Astrocyte (in vitro differentiated cells and primary cell): ENCODE measurements around the gene SNX15. TPM values are rescaled to one million over a fixed set of nuclear protein-coding genes. Genes with fewer than 3 reads are reported as not detected.

ENCODE experiments used
- DNase-seq: peaks from one replicate; pipeline ENCODE4 v3.0.0-alpha.2; 2010; ENCODE audit warnings: low read depth
- FAIRE-seq: peaks from 2 replicates; lab custom pipeline; 2011; peaks lifted over from hg19 to GRCh38; lab: Jason Lieb, UNC
- H2AFZ ChIP-seq: 2 replicates; pipeline ENCODE4 v1.6.0; 2012; ENCODE audit warnings: low read depth, low read length, inconsistent platforms
- H3K27ac ChIP-seq: 2 replicates; pipeline ENCODE4 v1.5.1; 2011; ENCODE audit warnings: low read depth, low read length, inconsistent platforms
- H3K27me3 ChIP-seq: 2 replicates; pipeline ENCODE4 v1.6.0; 2011; ENCODE audit warnings: low read length, inconsistent platforms; ENCODE audit not compliant: insufficient read depth
- H3K36me3 ChIP-seq: 2 replicates; pipeline ENCODE4 v1.5.1; 2011; ENCODE audit warnings: low read length, inconsistent platforms; ENCODE audit not compliant: insufficient read depth
- H3K4me1 ChIP-seq: 2 replicates; pipeline ENCODE4 v1.5.1; 2011; ENCODE audit warnings: low read length, inconsistent platforms; ENCODE audit not compliant: insufficient read depth
- H3K4me2 ChIP-seq: 2 replicates; pipeline ENCODE4 v1.6.0; 2012; ENCODE audit warnings: low read length, inconsistent platforms
- H3K4me3 ChIP-seq: 2 replicates; pipeline ENCODE4 v1.5.1; 2011; ENCODE audit warnings: low read depth, mild to moderate bottlenecking, low read length, inconsistent platforms; ENCODE audit not compliant: insufficient read depth
- H3K79me2 ChIP-seq: 2 replicates; pipeline ENCODE4 v1.6.0; 2012; ENCODE audit warnings: mild to moderate bottlenecking, low read length, inconsistent platforms; ENCODE audit not compliant: insufficient read depth
- H3K9ac ChIP-seq: 2 replicates; pipeline ENCODE4 v1.6.0; 2012; ENCODE audit warnings: mild to moderate bottlenecking, low read length, inconsistent platforms
- H3K9me3 ChIP-seq: 2 replicates; pipeline ENCODE4 v1.5.1; 2012; ENCODE audit warnings: low read depth, mild to moderate bottlenecking, low read length, inconsistent platforms; ENCODE audit not compliant: insufficient read depth
- H4K20me1 ChIP-seq: 2 replicates; pipeline ENCODE4 v1.6.0; 2012; ENCODE audit warnings: low read length, inconsistent platforms; ENCODE audit not compliant: insufficient read depth
- H3K27ac Mint-ChIP-seq: one replicate; pipeline ENCODE4 v1.8.0; 2021; ENCODE audit warnings: mild to moderate bottlenecking, mixed read lengths; ENCODE audit not compliant: unreplicated experiment
- H3K27me3 Mint-ChIP-seq: one replicate; pipeline ENCODE4 v1.8.0; 2021; ENCODE audit warnings: low read depth, mixed read lengths; ENCODE audit not compliant: unreplicated experiment
- H3K36me3 Mint-ChIP-seq: one replicate; pipeline ENCODE4 v1.8.0; 2021; ENCODE audit warnings: low read depth, mixed read lengths; ENCODE audit not compliant: unreplicated experiment
- H3K4me1 Mint-ChIP-seq: one replicate; pipeline ENCODE4 v1.8.0; 2021; ENCODE audit warnings: low read depth, mixed read lengths; ENCODE audit not compliant: unreplicated experiment
- H3K4me3 Mint-ChIP-seq: one replicate; pipeline ENCODE4 v1.8.0; 2021; ENCODE audit warnings: mild to moderate bottlenecking, moderate library complexity, mixed read lengths; ENCODE audit not compliant: unreplicated experiment
- H3K9me3 Mint-ChIP-seq: one replicate; pipeline ENCODE4 v1.8.0; 2021; ENCODE audit warnings: mild to moderate bottlenecking, mixed read lengths; ENCODE audit not compliant: unreplicated experiment
- CTCF ChIP-seq: IDR thresholded peaks from 2 replicates; pipeline ENCODE4 v1.5.1; 2011; ENCODE audit warnings: low read depth, mild to moderate bottlenecking, inconsistent platforms, low read length, moderate library complexity; ENCODE audit not compliant: insufficient read depth
- EZH2 ChIP-seq: IDR thresholded peaks from 2 replicates; pipeline ENCODE4 v1.6.1; 2012; ENCODE audit warnings: mild to moderate bottlenecking, low read length, inconsistent platforms; ENCODE audit not compliant: insufficient read depth
- total RNA-seq: library from RNA; stranded (reverse); gene quantifications from 2 replicates; pipeline ENCODE4 v1.2.1, GENCODE V29; 2021

SNX15 gene
- total RNA-seq, 1 donor from 2014 or later, result 18.5 TPM

GRCh38 chr11:65059523-65059922 lies 32.3 kb downstream of the SNX15 start:
- no peaks in the 10 kb centered on the region for H4K20me1 ChIP-seq
- TF ChIP-seq EZH2 (no peak), CTCF (no peak)
- Mint-ChIP-seq H3K4me1 (peaks cover 9% of the 10 kb centered on the region), H3K27me3 (peaks cover 34% of the 10 kb centered on the region), H3K9me3 (no peaks in the 10 kb centered on the region), H3K27ac (no peak overlapping the region), H3K36me3 (peaks cover 3% of the 10 kb centered on the region), H3K4me3 (no peak overlapping the region)
- H3K9ac ChIP-seq, result no peak overlapping the region
- no peak overlapping the region for H3K4me2 ChIP-seq
- no peak overlapping the region for H2AFZ ChIP-seq
- no peaks in the 10 kb centered on the region for H3K9me3 ChIP-seq
- no peaks in the 10 kb centered on the region for H3K79me2 ChIP-seq
- H3K4me3 ChIP-seq, result no peak overlapping the region
- H3K36me3 ChIP-seq, result no peaks in the 10 kb centered on the region
- H3K27me3 ChIP-seq, result no peaks in the 10 kb centered on the region
- H3K27ac ChIP-seq, result no peak overlapping the region
- no peaks in the 10 kb centered on the region for H3K4me1 ChIP-seq
- FAIRE-seq (no peak), DNase-seq (no peak)

- no peaks in the 10 kb centered on the region for H3K79me2 ChIP-seq
- H3K27me3 Mint-ChIP-seq, result peaks cover 32% of the 10 kb centered on the region
- H2AFZ ChIP-seq, result no peak overlapping the region
- no peak overlapping the region for H3K4me3 ChIP-seq
- no peaks in the 10 kb centered on the region for H3K9me3 Mint-ChIP-seq
- no peaks in the 10 kb centered on the region for H3K36me3 ChIP-seq
- no peaks in the 10 kb centered on the region for H3K9me3 ChIP-seq
- FAIRE-seq (no peak), DNase-seq (peak; percentile 10)
- peaks cover 3% of the 10 kb centered on the region for H3K36me3 Mint-ChIP-seq
- no peak overlapping the region for H3K9ac ChIP-seq
- H3K4me2 ChIP-seq, result no peak overlapping the region
- no peak overlapping the region for H3K4me3 Mint-ChIP-seq
- H3K27me3 ChIP-seq, result no peaks in the 10 kb centered on the region
- H3K4me1 ChIP-seq, result no peaks in the 10 kb centered on the region
- peaks cover 9% of the 10 kb centered on the region for H3K4me1 Mint-ChIP-seq
- H3K27ac ChIP-seq, result no peak overlapping the region
- peak overlapping the region; percentile 64 for H3K27ac Mint-ChIP-seq
- no peaks in the 10 kb centered on the region for H4K20me1 ChIP-seq
- no peak for TF ChIP-seq CTCF
- no peak for TF ChIP-seq EZH2
These were observed 33.0 kb downstream of the SNX15 start for GRCh38 chr11:65059959-65060824.

GRCh38 chr11:65060913-65061408 lies 33.7 kb downstream of the SNX15 start:
- H3K27me3 Mint-ChIP-seq, result peaks cover 30% of the 10 kb centered on the region
- H3K79me2 ChIP-seq, result no peaks in the 10 kb centered on the region
- no peaks in the 10 kb centered on the region for H4K20me1 ChIP-seq
- no peak for TF ChIP-seq EZH2
- TF ChIP-seq CTCF, result no peak
- H3K27ac ChIP-seq, result no peak overlapping the region
- no peak overlapping the region for H3K9ac ChIP-seq
- peaks cover 3% of the 10 kb centered on the region for H3K36me3 Mint-ChIP-seq
- no peaks in the 10 kb centered on the region for H3K4me1 ChIP-seq
- no peak overlapping the region for H2AFZ ChIP-seq
- H3K9me3 Mint-ChIP-seq, result no peaks in the 10 kb centered on the region
- peak overlapping the region; percentile 64 for H3K27ac Mint-ChIP-seq
- no peaks in the 10 kb centered on the region for H3K36me3 ChIP-seq
- H3K4me2 ChIP-seq, result no peak overlapping the region
- DNase-seq (no peak), FAIRE-seq (no peak)
- H3K4me3 ChIP-seq, result no peak overlapping the region
- no peaks in the 10 kb centered on the region for H3K27me3 ChIP-seq
- H3K4me3 Mint-ChIP-seq, result no peak overlapping the region
- no peaks in the 10 kb centered on the region for H3K9me3 ChIP-seq
- H3K4me1 Mint-ChIP-seq, result peaks cover 9% of the 10 kb centered on the region
